ENCODE results near the gene FKBP5.

- no peak for TF ChIP-seq EZH2 (IDR thresholded peaks at IDR 0.05; ENCODE audit: borderline replicate concordance, insufficient read depth, low read depth, low read length, poor library complexity, severe bottlenecking)
- TF ChIP-seq CTCF (IDR thresholded peaks at IDR 0.05), result no peak
Measured at GRCh38 chr6:35722121-35722761, 33.5 kb upstream of the FKBP5 start.

Measured in B cell (primary cell).